ENCODE data around the gene SLX4IP.

SLX4IP gene

DNA sequence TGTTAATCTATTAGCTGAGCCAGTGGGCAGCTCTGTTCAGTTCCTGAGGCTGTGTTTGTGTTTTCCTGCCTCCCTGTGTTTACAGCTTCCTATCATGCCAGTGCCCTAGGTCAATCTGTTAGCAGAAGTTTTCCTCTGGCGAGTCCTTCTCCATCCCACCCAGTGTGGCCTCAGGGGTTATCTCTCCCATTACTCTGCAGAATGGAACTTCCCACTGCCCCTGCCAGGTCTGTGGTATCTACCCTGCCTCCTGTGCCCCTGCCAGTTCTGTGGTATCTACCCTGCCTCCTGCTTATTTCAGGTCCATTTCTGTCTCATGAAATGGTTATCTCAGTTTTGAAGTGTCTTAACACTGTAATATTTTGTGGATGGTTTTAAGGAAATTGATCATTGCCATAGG, 63.1 kb downstream of the SLX4IP start:
- no peak for DNase-seq

DNA sequence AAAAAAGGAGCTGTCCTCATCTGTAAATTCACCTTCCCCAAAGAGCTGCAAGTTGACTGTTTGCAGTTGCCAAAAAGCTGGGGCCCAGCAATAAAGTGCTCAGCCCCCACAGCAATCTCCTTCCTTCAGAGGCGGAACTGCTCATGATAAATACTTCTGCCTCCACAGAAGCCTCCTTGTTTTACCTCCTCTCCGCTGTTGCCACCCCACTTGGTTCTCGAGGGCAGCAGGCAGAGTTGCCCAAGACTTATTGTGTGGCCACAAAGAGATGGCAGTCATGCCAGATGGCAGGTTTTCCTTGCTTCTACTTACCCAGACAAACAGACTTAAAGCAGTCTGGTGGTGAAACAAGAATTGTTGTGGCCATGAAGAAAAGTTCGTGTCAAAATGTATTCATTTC, 66.3 kb downstream of the SLX4IP start:
- no peak for DNase-seq

DNA sequence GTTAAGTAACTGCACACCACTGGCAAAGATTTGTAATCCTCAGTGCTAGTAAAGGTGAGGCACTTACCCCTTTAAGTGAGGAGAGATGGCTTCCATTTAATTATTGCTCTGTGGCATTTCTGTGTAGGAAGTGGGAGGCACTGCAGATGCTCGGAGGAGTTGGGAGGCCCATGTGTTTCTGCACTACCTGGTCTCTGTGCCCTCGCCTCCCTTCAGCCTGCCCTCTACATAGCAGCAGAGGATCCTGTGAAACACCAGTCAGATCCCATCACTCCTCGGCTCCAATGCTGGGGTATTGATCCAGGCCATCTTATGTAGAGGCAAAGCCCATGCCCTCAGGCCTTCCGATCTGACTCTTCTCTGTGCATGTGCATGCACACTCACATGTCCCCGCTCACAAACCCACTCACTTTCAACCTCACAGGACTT, 67.0 kb downstream of the SLX4IP start:
- no peak for DNase-seq

- no peak for DNase-seq
Observed at GRCh38 chr20:10504608-10504993, 69.5 kb downstream of the SLX4IP start.

GRCh38 chr20:10504994-10505730, 70.1 kb downstream of the SLX4IP start:
- DNase-seq, result no peak

- no peak for DNase-seq
Observed at GRCh38 chr20:10505827-10506226, 70.7 kb downstream of the SLX4IP start.

DNA sequence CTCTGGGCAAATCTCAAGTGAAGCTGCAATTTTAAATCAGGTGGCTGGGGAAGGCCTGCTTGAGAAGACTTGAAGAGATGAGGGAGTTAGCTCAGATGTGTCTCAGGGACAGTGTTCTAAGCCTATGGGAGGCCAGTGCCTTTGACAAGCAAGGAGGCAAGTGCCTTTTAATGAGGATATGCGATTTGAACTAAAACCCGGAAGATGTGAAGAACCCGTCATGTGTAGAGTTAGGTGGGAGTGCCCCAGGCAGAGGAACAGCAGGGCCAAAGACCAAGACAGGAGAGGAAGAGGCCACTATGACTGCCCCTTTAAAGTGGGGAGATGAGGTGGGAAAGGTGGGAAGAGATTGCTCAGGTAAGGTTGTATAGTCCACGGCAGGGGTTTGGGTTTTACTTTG, 71.9 kb downstream of the SLX4IP start:
- no peak for DNase-seq

DNA sequence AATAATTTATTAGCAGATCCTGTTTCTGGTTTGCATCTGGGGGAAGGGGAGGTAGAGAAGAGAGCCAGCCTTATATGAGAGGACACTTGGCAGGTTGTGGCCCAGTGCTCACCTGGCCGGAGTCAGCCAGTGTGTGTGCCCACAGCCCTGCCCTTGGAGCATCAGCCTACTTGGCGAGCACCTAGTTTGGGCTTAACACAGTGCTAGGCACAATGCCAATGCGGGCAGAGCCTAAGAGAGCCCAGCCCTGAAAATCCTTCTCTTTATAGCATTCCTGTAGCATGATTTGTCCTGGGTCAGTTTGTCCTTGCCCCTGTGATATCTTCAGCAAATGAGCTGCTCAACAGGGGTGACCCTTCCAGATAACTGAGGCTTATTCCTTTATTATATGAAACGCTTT, 73.0 kb downstream of the SLX4IP start:
- no peak for DNase-seq

DNA sequence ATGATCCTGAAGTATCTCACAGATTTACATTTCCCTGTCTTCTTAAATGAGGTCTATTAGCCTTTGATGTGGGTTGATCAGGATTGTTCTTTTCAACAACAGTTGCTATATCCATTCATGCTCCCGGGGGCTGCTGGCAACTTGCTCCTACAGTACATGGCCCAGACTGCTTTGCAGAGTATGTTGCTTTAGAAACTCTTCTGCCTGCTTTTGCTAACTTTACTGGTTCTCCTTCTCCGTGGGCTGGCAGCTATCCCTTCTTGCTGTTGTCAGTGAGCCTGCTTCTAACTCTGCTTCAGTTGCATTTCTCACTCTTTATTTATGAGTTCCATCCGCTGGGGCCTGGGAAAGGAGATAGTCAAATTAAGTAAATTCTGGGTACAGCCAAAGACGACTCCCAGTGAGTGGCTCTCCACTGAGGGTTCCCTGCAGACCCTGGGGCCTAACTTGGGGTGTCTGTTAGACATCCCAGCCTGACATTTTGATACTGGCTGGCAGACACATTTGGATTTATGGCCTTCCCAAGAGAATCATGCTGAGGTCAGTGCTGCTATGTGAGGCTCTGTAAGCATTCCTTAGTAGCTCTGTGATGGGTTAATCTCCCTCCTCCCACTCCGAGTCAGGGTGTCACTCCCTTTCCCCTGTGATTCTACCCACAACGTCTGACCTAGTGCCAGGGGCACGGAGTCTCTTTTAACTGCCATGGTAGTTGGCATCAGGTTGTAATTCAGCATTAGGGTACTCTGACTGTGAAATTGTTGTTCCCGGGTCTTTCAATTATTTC, 73.6 kb downstream of the SLX4IP start:
- no peak for DNase-seq

DNA sequence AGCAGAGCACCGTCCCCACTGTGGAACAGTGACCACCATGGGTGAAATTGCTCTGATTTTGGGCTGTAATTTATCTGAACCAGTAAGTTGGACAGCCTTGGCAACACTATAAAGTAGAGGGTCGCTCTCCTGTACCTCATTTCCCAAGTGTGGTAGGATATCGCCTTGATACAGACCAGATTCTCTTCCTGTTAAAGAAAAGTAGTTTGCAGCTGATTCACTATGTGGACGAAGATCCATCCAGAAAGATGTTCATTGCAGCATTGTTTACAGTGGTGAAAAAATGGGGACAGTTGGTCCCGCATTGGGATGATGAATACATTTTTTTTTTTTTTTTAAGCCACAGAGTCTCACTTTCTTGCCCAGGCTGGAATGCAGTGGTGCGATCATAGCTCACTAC, 74.3 kb downstream of the SLX4IP start:
- no peak for DNase-seq

DNA sequence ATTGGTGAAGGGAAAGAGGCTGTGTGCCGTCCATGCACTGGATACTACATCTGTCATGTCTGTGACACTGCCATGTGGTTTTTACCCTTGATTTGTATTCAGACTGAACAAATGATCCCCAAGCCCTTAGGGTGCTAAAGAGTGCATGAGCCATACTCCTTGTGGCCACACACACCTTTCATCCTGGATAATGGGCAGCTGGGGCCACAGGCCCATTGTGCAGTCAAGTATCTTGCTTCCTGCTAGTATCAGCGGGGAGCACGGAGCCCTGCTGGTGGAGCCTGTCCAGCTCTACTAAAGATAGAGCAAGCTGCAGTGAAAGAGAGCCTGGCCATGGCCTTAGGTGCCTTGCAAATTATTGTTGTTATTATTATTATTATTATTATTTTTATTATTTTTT, 75.1 kb downstream of the SLX4IP start:
- DNase-seq, result no peak

- DNase-seq, result no peak
Observed at GRCh38 chr20:10511170-10511508, 76.0 kb downstream of the SLX4IP start.

DNA sequence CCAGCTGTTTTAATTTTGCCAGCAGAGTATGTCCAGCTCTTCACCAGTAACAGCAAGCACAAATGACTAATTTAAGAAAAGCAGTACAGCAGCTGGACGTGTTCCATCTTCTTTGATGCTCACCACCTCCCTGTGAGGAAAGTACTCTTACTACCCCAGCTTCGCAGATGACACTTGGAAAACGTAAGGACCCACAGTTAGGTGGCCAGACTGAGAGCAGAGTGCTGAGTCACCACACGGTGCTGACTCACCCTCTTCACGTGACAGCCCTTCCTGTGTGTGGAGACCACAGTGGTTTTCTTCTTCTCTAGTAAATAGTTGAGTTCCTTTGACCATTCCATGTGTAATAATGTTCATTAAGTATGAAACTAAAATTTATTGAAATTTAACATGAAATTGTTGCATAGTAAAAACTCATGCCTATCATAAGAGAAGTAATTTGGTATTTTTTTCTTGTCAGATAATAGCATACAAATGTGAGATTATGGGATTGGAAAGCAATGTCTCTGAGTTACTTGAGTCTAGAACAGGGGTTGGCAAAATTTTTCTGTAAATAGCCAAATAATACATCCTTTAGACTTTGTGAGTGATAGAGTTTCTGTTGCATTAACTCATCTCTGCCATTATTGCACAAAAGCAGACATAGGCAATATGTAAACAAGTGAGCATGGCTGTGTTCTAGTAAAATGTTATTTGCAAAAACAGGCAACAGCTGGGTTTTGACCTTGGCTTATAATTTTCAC, 76.6 kb downstream of the SLX4IP start:
- no peak for DNase-seq

- no peak for DNase-seq
Observed at GRCh38 chr20:10513061-10513460, 78.0 kb downstream of the SLX4IP start.

DNA sequence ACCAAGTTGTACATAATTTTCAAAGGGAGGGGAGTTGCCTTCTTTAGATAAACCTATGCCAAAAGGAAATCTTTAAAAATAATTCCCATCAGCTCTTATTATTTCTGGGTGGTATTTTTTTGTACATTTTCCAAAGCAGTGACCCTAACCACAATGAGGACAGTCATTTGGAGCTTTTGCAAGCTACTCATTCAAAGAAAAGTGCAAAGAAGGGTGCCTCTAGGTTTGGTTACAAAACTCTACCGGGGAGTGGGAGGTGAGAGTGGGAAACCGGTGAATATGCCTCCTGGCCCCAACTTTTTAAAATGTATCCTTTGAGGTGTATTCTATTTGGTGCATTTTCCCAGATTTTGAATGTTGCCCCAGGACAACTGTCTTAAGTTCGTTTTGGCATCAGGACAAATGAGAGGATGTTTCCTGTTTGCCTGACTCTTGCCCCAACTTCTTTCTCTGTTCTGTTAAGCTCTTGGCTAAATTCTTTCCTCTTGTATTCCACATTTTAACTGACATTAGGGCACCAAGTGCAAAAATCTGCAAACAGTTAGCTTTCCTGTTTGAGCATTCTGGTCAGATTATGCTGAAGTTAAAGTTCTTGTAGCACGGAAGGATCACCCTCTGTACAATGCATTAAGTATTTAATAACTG, 78.9 kb downstream of the SLX4IP start:
- DNase-seq, result no peak

- DNase-seq, result no peak
Observed at GRCh38 chr20:10516529-10516928, 81.4 kb downstream of the SLX4IP start.

DNA sequence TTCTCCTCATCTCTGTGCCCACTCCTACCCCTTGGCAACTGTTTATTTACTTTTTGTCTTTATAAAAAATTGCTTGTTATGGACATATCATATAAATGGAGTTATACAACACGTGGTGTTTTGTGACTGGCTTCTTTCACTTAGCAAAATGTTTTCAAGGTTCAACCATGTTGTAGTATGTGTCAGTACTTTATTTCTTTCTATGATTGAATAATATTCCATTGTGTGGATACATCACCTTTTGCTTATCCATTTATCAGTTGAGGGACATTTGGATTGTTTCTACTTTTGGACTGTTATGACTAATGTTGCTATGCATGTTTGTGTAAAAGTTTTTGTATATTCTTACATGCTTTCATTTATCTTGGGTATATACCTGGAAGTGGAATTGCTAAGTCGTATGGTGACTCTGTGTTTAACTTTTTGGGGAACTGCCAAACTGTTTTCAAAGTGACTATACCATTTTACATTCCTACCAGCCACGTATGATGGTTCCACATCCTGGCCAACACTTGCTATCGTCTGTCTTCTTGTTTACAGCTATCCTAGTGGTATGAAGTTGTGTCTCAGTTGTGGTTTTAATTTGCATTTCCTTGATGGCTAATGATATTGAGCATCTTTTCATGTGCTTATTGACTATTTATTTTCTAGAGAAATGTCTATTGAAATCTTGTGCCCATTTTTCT, 84.4 kb downstream of the SLX4IP start:
- DNase-seq, result no peak

GRCh38 chr20:10520528-10520927, 85.4 kb downstream of the SLX4IP start:
- DNase-seq, result no peak

- no peak for DNase-seq
Observed at GRCh38 chr20:10521068-10521831, 86.1 kb downstream of the SLX4IP start.

GRCh38 chr20:10521836-10522235, 86.7 kb downstream of the SLX4IP start:
- no peak for DNase-seq

DNA sequence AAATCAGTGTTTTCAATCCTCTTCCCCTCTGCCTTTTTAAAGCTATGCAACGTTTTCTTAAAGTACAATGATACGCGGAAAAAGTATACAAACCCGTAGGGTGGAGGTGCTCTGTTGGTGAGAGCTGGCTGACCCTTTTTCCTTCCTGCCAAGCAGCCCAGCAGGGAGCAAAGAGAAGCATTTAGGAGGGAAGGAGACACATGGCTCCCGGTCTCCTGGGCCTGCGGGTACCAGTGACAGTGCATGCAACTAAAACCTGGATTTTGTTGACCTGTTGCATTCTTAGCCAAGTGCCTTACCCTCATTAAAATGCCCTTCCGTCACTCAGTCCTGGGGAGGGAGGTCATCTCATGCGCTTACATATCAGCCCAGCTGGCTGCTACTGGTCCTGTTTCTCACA, 87.2 kb downstream of the SLX4IP start:
- no peak for DNase-seq

- no peak for DNase-seq
Observed at GRCh38 chr20:10523443-10523842, 88.3 kb downstream of the SLX4IP start.

All from cortex of kidney (tissue), 1 donor.